GM19193 (cell line): ENCODE data around the gene IGSF9B.

Source experiments
- POLR2A ChIP-seq: IDR thresholded peaks from 4 replicates; pipeline ENCODE4 v1.6.1; 2011; ENCODE audit not compliant: insufficient read depth, insufficient read length; ENCODE audit errors: extremely low read depth

IGSF9B gene

GRCh38 chr11:133925756-133926155 is 31.0 kb downstream of the IGSF9B start:
- TF ChIP-seq POLR2A: no peak

GRCh38 chr11:133924661-133925060 is 32.1 kb downstream of the IGSF9B start:
- TF ChIP-seq POLR2A: no peak

- TF ChIP-seq POLR2A: no peak
Measured at GRCh38 chr11:133922078-133922870, 34.5 kb downstream of the IGSF9B start.

GRCh38 chr11:133921513-133921912 is 35.3 kb downstream of the IGSF9B start:
- TF ChIP-seq POLR2A: no peak

- no peak for TF ChIP-seq POLR2A
Measured at GRCh38 chr11:133921026-133921425, 35.7 kb downstream of the IGSF9B start.

GRCh38 chr11:133920109-133920990 is 36.4 kb downstream of the IGSF9B start:
- TF ChIP-seq POLR2A: no peak

- TF ChIP-seq POLR2A: no peak
Measured at GRCh38 chr11:133919330-133920108, 37.2 kb downstream of the IGSF9B start.

- no peak for TF ChIP-seq POLR2A
Measured at GRCh38 chr11:133918608-133919260, 38.0 kb downstream of the IGSF9B start.

- TF ChIP-seq POLR2A: no peak
Measured at GRCh38 chr11:133917921-133918607, 38.7 kb downstream of the IGSF9B start.

- no peak for TF ChIP-seq POLR2A
Measured at GRCh38 chr11:133916784-133917440, 39.9 kb downstream of the IGSF9B start.

GRCh38 chr11:133913761-133914160 is 43.0 kb downstream of the IGSF9B start:
- no peak for TF ChIP-seq POLR2A

GRCh38 chr11:133911171-133911570 is 45.6 kb downstream of the IGSF9B start:
- TF ChIP-seq POLR2A: no peak

GRCh38 chr11:133910101-133910500 is 46.7 kb downstream of the IGSF9B start:
- TF ChIP-seq POLR2A: no peak
